HG03159 (cell line): ENCODE results near the gene TMEM86B.
"Not testable (repeated sequence)": the region's sequence is repeated elsewhere in the genome, so short reads cannot be mapped to it uniquely, and the experiment has no call there.

Source experiments
- ATAC-seq: cut with Tn5 transposase; IDR thresholded peaks from one replicate; pipeline ENCODE4 v1.9.1; 2021; ENCODE audit warnings: mild to moderate bottlenecking, moderate library complexity; ENCODE audit not compliant: unreplicated experiment

The TMEM86B gene

GRCh38 chr19:55223291-55224037 lies 5.1 kb downstream of the TMEM86B start:
- ATAC-seq = no peak

- no peak for ATAC-seq
These were observed 8.0 kb downstream of the TMEM86B start for GRCh38 chr19:55220525-55220924.

GRCh38 chr19:55216461-55217198 lies 11.9 kb downstream of the TMEM86B start:
- no peak for ATAC-seq

- no peak for ATAC-seq
These were observed 15.0 kb downstream of the TMEM86B start for GRCh38 chr19:55213547-55213946.

- ATAC-seq = no peak
These were observed 16.1 kb downstream of the TMEM86B start for GRCh38 chr19:55212447-55212846.

GRCh38 chr19:55209693-55210472 lies 18.7 kb downstream of the TMEM86B start:
- no peak for ATAC-seq

- no peak for ATAC-seq
These were observed 19.5 kb downstream of the TMEM86B start, which contains the start of gene PTPRH for GRCh38 chr19:55208880-55209692. Gene PTPRH, minus strand, starts transcription at chr19:55209501. Its CDS starts 68 bp downstream, at chr19:55209433.

GRCh38 chr19:55206664-55207500 lies 21.7 kb downstream of the TMEM86B start:
- no peak for ATAC-seq

- not testable (repeated sequence) for ATAC-seq
These were observed 26.4 kb downstream of the TMEM86B start for GRCh38 chr19:55202199-55202598.

- no peak for ATAC-seq
These were observed 28.9 kb downstream of the TMEM86B start for GRCh38 chr19:55199620-55200204.

GRCh38 chr19:55198651-55199050 lies 29.9 kb downstream of the TMEM86B start:
- ATAC-seq = no peak

- no peak for ATAC-seq
These were observed 31.0 kb downstream of the TMEM86B start for GRCh38 chr19:55197528-55197927.

GRCh38 chr19:55196803-55197202 lies 31.8 kb downstream of the TMEM86B start:
- ATAC-seq = no peak

GRCh38 chr19:55193481-55193880 lies 35.1 kb downstream of the TMEM86B start:
- no peak for ATAC-seq

GRCh38 chr19:55189403-55189835 lies 39.1 kb downstream of the TMEM86B start:
- ATAC-seq = no peak

- ATAC-seq = no peak
These were observed 39.9 kb downstream of the TMEM86B start for GRCh38 chr19:55188625-55189024.

- ATAC-seq = no peak
These were observed 42.5 kb downstream of the TMEM86B start for GRCh38 chr19:55186080-55186479.

GRCh38 chr19:55181740-55182139 lies 46.8 kb downstream of the TMEM86B start:
- no peak for ATAC-seq
